Stimulated activated naive CD4-positive, alpha-beta T cell (primary cell): ENCODE measurements around the gene AUTS2.

ENCODE experiments used
- DNase-seq, 6 experiments: peaks; one replicate each; lab custom pipeline; 2025; lab: John Stamatoyannopoulos, UW

AUTS2 gene

DNA sequence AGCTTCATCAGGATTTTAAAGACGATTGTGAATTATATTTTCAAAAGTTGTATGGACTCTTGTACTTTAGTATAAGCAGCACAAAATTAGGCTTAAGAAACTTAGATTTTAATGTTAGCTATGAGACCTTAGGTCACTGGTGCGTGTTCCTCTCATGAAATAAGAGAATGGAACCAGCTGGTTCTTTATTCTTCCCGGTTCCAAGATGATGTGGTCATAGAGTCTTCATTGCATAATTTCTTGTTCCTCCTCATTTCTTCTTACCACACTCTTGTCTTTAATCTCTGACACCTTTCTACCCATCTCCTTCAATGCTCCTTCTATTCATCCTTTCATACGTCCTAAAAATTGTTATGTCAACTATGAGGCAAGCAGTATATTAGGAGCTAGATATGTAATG, 437.2 kb downstream of the AUTS2 start:
- no peak for DNase-seq

GRCh38 chr7:70035955-70036354, 437.7 kb downstream of the AUTS2 start:
- no peak for DNase-seq

DNA sequence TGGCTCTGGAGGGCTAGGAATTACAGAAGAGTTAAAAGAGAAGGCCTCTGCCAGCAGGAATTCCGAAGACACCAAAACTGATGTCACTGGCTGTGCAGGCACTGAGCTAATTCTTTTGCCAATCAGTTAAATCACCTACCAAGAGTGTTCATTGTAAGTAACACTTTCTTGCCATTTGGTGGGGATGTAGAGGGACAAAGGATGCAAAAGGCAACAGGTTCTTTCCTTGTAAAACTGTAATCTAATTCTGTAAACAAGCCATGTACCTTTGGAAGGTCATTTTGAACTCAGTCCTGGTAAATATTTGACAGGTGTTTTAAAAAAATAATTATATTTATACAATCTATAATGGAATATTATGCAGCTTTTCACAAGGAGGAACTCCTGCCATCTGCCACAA, 438.4 kb downstream of the AUTS2 start:
- DNase-seq: no peak

- no peak for DNase-seq
Observed at GRCh38 chr7:70037171-70037933, 439.1 kb downstream of the AUTS2 start.

- DNase-seq: no peak
Observed at GRCh38 chr7:70040051-70040450, 441.8 kb downstream of the AUTS2 start.

DNA sequence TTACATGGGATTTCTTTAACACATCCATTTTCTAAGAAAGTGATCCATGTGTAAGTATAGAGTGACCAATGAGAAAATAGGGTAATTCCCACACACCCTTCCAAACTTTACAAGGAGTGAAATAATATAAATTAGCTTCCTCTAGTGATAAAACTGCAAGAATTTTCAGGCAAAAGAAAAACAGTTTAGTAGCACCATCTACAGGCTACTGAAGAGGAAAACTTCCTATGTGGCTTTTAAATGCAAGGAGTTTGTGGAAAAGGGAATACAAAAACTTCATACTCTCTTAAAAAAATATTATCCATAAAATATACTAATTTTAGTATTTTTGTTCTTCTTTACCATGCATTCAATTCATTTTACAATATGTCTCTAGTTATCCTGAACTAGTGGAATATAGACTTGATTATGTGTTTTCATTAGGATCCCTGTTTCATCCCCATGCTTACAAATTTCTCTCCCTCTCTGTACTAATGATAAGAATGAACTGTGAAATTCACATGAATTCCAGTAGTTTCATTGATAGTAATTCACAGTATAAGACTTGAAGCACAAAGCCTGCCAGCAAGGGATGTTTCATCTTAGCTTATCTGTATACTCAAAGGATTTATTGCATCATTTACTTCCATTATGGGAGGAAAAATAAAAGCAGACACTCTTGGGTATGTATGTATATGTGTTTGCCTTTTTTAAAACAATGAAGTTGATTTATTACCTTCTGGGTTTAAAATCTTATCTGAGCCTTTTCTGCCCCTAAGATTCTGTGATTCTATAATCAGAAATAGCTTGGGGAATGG, 442.9 kb downstream of the AUTS2 start:
- no peak for DNase-seq

GRCh38 chr7:70042533-70042932, 444.3 kb downstream of the AUTS2 start:
- no peak for DNase-seq

DNA sequence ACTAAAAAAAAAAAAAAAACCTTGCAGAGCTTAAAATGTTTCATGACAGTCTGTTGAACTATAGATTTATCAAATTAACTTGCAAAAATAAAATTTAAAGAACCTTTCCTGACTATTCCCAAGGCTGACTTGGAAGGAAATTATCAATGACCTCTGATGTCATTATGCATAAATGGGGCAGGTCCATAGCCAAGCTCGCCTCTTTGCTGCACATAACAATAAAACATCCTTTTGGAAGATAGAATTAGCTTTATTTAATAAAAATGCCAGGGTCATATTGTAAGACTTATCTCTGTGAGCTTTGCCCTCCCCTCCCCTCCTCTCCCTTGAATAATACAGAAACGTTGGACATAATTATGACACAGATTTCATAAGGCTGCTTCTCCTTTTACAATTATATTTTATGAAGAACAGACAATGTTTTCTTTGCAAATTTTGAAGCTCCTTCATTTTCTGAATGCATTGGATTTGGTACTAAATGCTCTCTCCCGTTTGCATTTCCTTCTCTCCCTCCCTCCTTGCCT, 444.8 kb downstream of the AUTS2 start:
- DNase-seq: no peak

DNA sequence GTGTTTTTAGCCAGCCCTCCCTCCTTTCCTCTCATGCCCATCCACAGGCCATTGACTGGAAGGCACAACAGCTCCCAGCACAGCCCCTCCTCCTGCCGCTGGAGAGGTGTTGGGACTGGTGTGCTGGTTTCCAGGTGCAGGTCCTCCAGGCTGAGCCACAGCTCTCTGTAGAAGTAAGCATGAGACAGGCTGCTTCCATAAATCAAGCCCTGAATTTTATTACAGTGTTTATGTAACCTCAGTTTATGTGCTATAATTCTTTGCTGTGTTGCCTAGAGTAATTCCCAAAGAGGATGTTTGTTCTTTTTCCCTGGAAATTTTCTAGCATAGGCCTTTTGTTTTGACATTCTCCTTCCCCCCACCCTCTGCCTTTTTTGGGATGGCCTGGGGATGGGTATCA, 445.8 kb downstream of the AUTS2 start:
- no peak for DNase-seq

GRCh38 chr7:70044525-70044924, 446.2 kb downstream of the AUTS2 start:
- DNase-seq: no peak

DNA sequence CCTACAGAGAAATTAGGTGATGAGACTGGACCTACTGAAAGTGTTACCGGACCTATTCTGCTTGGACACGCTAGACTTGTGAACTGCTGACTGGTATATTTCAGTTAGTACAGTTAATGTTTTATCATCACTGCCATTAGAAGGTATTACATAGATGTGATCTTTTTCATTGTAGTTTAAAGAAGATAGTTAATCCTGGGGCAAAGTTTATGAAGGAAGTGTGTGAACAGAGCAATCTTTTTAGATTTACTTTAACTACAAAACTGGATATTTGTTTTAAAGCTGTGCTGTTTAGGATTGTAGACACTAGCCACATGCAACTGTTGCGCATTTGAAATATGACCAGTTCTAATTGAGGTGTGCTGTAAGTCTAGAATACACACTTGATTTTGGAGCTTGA, 446.7 kb downstream of the AUTS2 start:
- no peak for DNase-seq

- no peak for DNase-seq
Observed at GRCh38 chr7:70047384-70047783, 449.1 kb downstream of the AUTS2 start.

DNA sequence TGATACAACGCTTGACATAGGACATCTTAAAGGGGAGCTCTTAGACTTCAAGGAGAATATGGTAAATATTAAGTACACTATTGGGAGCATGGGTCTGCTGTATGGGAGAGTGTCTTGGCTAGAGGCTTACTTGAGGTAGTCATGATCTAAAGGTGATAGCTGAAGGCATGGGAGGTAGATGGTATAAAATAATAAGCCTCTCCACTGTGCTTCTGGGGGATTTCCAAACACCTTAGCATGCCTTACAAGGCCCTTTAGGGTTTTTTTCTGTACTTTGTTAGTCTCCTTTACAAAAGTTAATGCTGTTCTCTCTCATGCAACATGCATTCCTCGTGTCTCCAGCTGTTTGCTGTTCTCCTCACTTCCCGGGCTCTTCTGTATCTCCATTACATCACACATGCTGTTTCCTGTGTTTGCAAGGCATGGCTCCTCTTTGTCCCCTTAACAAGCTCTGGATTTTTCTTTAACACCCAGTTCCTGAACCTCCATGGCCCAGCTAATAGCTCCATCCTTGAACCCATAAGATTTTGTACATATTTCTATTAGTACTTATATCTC, 449.7 kb downstream of the AUTS2 start:
- no peak for DNase-seq

DNA sequence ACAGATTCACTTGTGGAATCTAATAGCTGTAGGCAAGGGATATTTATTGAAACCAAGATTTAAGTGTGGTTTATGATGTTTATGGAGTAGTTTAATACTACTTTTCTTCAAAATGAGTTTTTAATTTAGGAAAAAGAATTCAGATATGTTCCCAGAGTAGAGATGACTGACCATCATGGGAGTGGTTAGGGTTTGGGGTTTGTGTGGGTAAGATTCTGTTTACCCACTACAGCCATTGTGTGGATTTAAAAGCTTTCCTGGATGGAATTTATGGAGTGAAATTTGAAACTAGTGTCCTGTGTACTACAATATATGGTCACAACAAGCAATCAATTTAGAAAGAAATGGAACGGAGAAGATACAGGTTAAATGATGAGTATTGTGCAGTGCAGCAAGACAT, 453.5 kb downstream of the AUTS2 start:
- DNase-seq: no peak

DNA sequence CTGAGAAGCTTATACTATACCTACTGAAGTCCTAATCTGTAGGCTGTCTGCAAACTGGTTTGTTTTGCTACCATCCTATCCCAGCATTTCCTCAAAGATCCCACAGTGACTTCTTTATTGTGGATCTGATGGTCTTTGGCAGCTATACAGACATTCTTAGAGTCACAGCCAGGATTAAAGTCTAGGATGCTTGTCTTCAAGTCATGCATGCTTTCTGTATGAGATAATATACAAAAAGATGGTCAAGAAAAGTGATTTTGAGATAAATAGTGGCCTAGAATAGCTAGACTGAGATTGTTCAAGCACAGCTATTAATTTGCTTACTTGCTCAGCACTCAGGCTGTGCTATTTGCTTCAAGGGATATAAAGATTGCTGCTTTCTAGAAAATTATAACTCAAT, 454.4 kb downstream of the AUTS2 start:
- no peak for DNase-seq

DNA sequence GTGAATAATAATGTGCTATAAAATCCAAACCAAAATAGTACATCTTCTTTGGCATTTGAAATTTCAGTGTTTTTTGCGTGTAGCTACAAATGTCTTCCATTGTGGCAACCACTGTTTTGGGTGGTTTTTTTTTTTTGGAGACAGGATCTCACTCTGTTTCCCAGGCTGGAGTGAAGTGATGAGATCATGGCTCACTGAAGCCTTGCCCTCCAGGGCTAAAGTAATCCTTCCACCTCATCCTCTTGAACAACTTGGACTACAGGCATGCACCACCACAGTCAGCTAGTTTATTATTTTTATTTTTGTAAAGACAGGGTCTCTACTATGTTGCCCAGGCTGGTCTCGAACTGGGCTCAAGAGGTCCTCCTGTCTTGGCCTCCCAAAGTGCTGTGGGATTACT, 455.1 kb downstream of the AUTS2 start:
- no peak for DNase-seq

DNA sequence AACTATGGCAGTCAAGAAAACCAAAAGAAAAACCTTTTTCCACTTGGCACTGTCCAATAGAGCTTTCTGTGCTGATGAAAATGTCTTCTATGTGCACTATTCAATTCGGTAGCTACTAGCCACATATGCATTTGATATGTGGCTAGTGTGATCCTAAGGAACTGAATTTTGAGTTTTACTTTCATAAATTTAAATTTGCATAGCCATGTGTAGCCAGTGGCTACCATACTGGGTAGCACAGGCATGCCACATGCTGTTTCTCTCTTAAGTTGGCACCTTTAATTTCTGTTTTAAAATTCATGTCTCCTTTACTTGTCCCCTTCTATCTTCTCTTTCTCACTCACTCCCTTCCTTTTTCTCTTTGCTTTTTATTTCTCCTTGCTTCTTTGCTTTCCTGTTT, 455.7 kb downstream of the AUTS2 start:
- no peak for DNase-seq

GRCh38 chr7:70056363-70056762, 458.1 kb downstream of the AUTS2 start:
- DNase-seq: no peak

DNA sequence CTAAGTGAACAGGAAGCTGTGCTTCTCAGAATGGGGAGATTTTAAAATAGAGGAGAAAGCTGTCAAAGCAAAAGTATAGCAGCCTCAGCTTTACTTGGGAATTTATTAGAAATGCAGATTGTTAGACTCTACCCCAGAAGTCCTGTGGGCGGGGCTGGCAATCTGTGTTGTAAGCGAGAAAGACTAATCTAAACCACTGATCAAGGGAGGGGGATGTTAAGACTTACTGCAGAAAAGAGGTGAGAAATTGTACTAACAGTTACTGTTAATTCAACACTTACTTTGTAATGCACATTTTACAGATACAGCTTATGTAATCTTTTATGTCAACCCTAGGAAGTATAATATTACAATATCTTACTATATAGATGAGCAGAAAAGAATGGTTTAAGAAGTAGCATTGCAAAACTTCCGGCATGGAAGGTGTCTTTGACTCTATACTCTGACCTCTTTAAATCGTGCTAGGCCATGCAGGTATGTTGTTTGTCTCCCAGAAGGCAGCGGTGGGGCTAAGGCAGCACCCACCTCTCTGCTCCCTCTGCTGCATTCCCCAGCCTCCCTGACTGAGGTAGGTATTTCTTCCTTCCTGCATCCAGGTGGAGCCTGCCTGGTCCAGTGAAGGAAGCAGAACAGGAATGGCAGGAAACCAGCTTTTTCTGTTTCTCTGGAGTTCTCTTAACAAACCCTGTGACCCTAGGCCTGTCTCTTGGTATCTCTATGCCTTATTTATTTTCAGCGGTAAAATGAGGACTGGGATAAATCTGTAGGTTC, 462.2 kb downstream of the AUTS2 start:
- DNase-seq: no peak

- DNase-seq: no peak
Observed at GRCh38 chr7:70063371-70063770, 465.1 kb downstream of the AUTS2 start.

DNA sequence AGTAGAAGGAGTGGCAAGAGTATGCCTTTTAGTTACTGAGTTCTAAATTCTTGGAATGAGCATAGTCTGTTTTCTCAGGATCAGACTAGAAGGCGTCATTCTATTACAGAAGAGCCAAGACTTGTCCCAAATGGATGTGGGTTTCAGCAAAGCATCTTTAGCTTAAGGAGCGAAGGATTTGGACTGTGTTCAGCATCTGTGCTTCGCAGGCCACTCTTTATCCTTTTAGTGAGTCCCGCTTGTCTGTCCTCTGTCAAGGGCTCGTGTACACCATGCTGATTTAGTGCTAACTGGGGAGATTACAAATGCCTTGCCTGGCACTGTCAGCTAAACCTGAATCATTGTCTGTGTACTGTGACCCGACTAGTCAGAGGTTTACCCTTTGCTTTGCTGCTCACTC, 465.7 kb downstream of the AUTS2 start:
- no peak for DNase-seq

GRCh38 chr7:70066844-70067243, 468.6 kb downstream of the AUTS2 start:
- no peak for DNase-seq
